Uterus (tissue), 4 donors: Measurements from ENCODE around the gene ABCD3. TPM values are rescaled to one million over a fixed set of nuclear protein-coding genes. Genes with fewer than 3 reads are reported as not detected.

Experiments used
- DNase-seq, 2 donors: peaks; one replicate each; pipeline ENCODE4 v3.0.0-alpha.2; 2019 to 2020
- H3K27ac ChIP-seq, 2 donors: fragments of 200-600 bp; sonication (generic); 1 replicate in 1 of 2; 2 replicates in 1 of 2; pipeline ENCODE4 v1.5.1; 2016 to 2018
- H3K27me3 ChIP-seq, 2 donors: fragments of 200-600 bp; sonication (generic); one replicate each; pipeline ENCODE4 v1.5.1; 2018 to 2019; ENCODE audit warnings: control low read depth in 1 of 2
- H3K36me3 ChIP-seq, 2 donors: fragments of 200-600 bp; sonication (generic); one replicate each; pipeline ENCODE4 v1.5.1; 2019; ENCODE audit warnings: control low read depth in 1 of 2
- H3K4me1 ChIP-seq, 2 donors: fragments of 200-600 bp; sonication (generic); one replicate each; pipeline ENCODE4 v1.5.1; 2018 to 2019; ENCODE audit warnings: control low read depth in 1 of 2
- H3K4me3 ChIP-seq, 2 donors: fragments of 200-600 bp; sonication (generic); 1 replicate in 1 of 2; 2 replicates in 1 of 2; pipeline ENCODE4 v1.5.1; 2018 to 2019; ENCODE audit warnings: mild to moderate bottlenecking in 1 of 2
- H3K9me3 ChIP-seq, 2 donors: fragments of 200-600 bp; sonication (generic); one replicate each; pipeline ENCODE4 v1.5.1; 2019; ENCODE audit warnings: control low read depth in 1 of 2
- CTCF ChIP-seq, 4 experiments: fragments of 200-600 bp in 2 of 4; fragments of 450-650 bp in 2 of 4; sonication (generic) in 2 of 4; IDR thresholded peaks; one replicate each; pipeline ENCODE4 v1.5.1; 2016 to 2019; ENCODE audit warnings: antibody characterized with exemption in 4 of 4, mild to moderate bottlenecking in 2 of 4, moderate library complexity in 1 of 4
- POLR2A ChIP-seq, 2 donors: fragments of 450-650 bp; IDR thresholded peaks; one replicate each; pipeline ENCODE4 v1.6.1; 2016; ENCODE audit warnings: antibody characterized with exemption in 2 of 2, mild to moderate bottlenecking in 1 of 2, moderate library complexity in 1 of 2
- intact Hi-C: fragments of 100-400 bp; cut with DNase I; formaldehyde crosslinking; loops from one replicate; pipeline ENCODE4 v1.15.1; 2023; ENCODE audit warnings: low total_unique reads
- total RNA-seq, 4 donors: library from RNA; depleted of rRNA in 3 of 4; stranded (reverse); fragments of >200 nt in 3 of 4; gene quantifications; one replicate each; pipeline versions ENCODE4 v1.1.0 to v1.2.4, GENCODE V29; 2014 to 2023
- donor health status: DM: yes; HTN: yes; CAD: no.

ABCD3 gene
- total RNA-seq, 4 donors from 2014 or later = 18.4 to 53.2 (median 30.7) TPM

- Histone ChIP-seq H3K36me3 (no peaks in the 10 kb centered on the region), H3K9me3 (no peaks in the 10 kb centered on the region), H3K4me1 (no peaks in the 10 kb centered on the region), H3K27ac (no peak overlapping the region), H3K4me3 (no peak overlapping the region), H3K27me3 (no peaks in the 10 kb centered on the region)
- intact Hi-C loops = no loop called here
- no peak for DNase-seq
- TF ChIP-seq CTCF (IDR thresholded peaks at IDR 0.05) (no peak), POLR2A (IDR thresholded peaks at IDR 0.05) (no peak)
Observed at GRCh38 chr1:94529416-94529815, 111.2 kb downstream of the ABCD3 start.

DNA sequence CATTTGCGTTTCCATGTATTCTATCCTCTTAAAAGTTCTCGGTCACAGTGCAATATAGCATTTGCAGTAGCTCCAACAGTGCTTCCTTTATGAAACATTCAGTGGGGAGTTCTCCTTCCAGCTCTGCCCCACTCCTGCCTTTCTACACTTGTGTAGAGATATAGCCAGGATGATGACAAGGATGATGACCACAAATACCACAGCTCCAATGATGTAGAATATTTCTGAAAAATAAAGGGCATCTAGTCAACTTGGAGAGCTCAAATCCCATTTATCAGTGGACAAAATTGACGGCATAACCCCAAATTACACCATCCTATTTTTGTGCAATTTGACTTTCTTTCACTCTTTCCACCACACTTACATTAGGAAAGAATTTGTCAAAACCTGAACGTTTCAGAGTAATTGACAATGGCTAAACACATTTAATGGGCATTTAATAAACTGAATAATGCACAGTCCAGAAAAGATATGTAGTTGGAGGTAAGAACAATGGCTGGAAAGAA lies 112.2 kb downstream of the ABCD3 start:
- no peaks in the 10 kb centered on the region for H3K27me3 ChIP-seq
- no peaks in the 10 kb centered on the region for H3K36me3 ChIP-seq
- no peak for DNase-seq
- TF ChIP-seq POLR2A (IDR thresholded peaks at IDR 0.05) = no peak
- no peak for TF ChIP-seq CTCF (IDR thresholded peaks at IDR 0.05)
- H3K4me3 ChIP-seq = no peak overlapping the region
- intact Hi-C loops = no loop called here
- H3K27ac ChIP-seq = no peak overlapping the region
- H3K9me3 ChIP-seq = no peaks in the 10 kb centered on the region
- H3K4me1 ChIP-seq = no peaks in the 10 kb centered on the region

DNA sequence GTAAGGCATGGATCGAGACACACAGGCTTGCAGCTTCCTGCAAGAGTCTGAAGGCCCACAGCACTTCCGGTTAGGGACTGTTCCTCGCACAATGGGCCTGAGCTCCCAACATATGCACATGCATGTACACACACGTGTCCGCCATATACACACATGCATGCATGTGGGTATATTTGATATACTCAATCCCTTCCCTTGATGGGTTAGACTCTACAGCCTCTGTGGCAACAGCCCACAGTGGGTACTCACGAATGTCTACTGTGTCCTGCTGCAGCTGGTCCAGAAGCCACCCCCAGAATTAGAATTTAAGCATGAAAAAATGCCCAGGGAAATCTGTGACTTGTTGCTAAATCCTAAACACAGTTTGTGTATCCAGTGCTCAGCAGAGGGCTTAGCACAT lies 113.5 kb downstream of the ABCD3 start:
- H3K4me1 ChIP-seq = no peaks in the 10 kb centered on the region
- no peak overlapping the region for H3K4me3 ChIP-seq
- H3K36me3 ChIP-seq = no peaks in the 10 kb centered on the region
- no peaks in the 10 kb centered on the region for H3K9me3 ChIP-seq
- TF ChIP-seq POLR2A (IDR thresholded peaks at IDR 0.05) (no peak), CTCF (IDR thresholded peaks at IDR 0.05) (no peak)
- no peak overlapping the region for H3K27ac ChIP-seq
- intact Hi-C loops = no loop called here
- DNase-seq = no peak
- H3K27me3 ChIP-seq = no peaks in the 10 kb centered on the region

DNA sequence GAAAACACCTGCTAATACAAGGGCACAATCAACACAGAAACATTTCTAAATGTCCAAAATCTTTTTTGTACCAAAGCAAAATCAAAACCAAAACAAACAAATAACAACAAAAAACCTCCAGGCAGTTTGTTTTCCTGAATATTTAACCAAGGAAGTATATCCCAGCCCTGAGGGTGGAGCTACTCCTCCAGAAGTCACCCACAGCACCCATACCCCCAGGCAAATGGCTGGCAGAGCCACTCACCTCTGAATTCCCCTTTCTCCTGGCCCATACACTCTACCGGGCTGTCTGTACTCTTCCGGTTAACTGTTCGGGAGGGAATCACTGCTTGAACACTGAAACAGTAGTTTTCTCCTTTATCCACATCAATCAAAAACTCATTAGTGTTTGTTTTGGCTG lies 113.9 kb downstream of the ABCD3 start:
- no peaks in the 10 kb centered on the region for H3K4me1 ChIP-seq
- no peaks in the 10 kb centered on the region for H3K36me3 ChIP-seq
- no peaks in the 10 kb centered on the region for H3K27me3 ChIP-seq
- TF ChIP-seq CTCF (IDR thresholded peaks at IDR 0.05) = no peak
- TF ChIP-seq POLR2A (IDR thresholded peaks at IDR 0.05) = no peak
- no peak overlapping the region for H3K27ac ChIP-seq
- H3K9me3 ChIP-seq = no peaks in the 10 kb centered on the region
- H3K4me3 ChIP-seq = no peak overlapping the region
- intact Hi-C loops = no loop called here
- DNase-seq = no peak

- TF ChIP-seq CTCF (IDR thresholded peaks at IDR 0.05) (no peak), POLR2A (IDR thresholded peaks at IDR 0.05) (no peak)
- DNase-seq = no peak
- no peaks in the 10 kb centered on the region for H3K27me3 ChIP-seq
- H3K4me3 ChIP-seq = no peak overlapping the region
- no peak overlapping the region for H3K27ac ChIP-seq
- H3K9me3 ChIP-seq = no peaks in the 10 kb centered on the region
- no peaks in the 10 kb centered on the region for H3K36me3 ChIP-seq
- intact Hi-C loops = no loop called here
- H3K4me1 ChIP-seq = no peaks in the 10 kb centered on the region
Observed at GRCh38 chr1:94535095-94535494, 116.9 kb downstream of the ABCD3 start.
